GM21447 (cell line): ENCODE measurements around the gene ANKZF1.

Experiments
- ATAC-seq: cut with Tn5 transposase; IDR thresholded peaks from one replicate; pipeline ENCODE4 v1.9.1; 2021; ENCODE audit not compliant: unreplicated experiment

Gene ANKZF1

DNA sequence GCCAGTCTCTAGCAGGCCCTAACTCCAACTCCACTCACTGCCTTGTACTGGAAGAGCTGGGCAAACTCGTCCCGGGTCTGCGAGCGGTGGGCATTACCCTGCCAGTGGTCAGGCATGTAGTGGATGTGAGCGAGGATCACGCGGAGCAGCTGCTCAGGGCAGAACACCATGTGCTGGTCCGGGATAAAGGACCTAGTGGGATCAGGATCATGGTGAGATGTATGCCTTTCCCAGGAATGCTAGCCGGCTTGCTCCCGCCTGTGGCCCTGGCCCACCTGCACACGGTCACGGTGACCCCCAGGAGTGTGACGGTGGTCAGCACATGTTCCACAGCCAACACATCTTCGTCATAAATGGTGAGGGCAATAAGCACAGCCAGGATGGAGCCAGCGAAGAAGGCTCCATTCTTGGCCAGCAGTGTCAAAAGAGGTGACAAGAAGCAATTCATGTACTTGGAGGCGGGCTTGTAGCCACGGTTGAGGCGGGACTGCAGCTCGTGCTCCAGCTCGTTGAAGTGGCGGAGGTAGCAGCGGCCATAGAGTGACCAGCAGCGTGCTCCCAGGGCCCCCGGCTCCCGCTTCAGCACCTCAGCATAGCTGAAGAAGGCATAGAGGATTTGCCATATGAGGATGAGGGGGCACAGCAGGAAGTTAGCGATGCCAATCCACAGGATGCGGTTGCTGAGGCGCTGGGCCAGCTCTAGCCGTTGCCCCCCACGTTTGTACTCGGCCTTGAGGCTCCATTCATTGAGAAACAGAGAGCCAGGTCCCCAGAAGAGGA is 5.6 kb upstream of the ANKZF1 start:
- ATAC-seq = no peak

DNA sequence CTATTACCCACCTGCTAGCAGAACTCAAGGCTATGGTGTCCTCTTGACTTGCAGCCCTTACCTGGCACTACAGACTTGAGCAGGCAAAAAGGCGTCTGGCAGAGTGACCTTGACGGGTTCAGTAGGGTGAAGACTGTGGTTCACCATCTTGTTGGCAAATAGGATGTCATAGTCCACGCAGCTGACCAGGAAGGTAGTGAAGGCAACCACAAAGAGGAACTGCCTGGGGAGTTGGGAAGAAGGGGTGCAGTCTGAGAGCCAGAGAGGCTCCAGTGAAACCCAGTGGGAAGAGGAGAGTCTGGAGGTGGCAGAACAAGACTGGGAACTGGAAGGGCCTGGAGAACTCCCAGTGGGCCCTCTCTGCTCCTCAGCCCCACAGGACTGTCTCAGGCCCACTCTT is 4.3 kb upstream of the ANKZF1 start:
- ATAC-seq = no peak

GRCh38 chr2:219228041-219228910 is 1.3 kb upstream of the ANKZF1 start:
- ATAC-seq = no peak

DNA sequence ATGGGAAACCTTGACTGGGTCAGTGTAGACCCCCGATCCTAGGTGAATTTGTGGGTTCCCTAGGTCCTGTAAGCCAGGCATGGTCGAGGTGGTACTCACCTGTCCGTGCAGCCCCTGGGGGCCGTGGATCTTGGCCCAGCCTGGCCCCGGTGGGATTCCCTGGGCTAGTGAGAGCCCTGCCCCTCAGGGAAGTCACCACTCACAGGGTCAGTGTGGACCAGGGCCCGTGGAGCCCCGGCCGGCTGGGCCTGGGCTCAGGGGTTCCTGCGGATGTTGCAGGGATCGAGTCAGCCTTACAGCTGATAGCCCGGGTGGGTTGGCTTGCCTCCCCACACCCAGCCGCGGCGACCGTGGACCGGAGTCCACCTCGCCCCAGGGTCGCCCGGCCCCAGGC is 698 bp upstream of the ANKZF1 start:
- ATAC-seq = peak; percentile 1

DNA sequence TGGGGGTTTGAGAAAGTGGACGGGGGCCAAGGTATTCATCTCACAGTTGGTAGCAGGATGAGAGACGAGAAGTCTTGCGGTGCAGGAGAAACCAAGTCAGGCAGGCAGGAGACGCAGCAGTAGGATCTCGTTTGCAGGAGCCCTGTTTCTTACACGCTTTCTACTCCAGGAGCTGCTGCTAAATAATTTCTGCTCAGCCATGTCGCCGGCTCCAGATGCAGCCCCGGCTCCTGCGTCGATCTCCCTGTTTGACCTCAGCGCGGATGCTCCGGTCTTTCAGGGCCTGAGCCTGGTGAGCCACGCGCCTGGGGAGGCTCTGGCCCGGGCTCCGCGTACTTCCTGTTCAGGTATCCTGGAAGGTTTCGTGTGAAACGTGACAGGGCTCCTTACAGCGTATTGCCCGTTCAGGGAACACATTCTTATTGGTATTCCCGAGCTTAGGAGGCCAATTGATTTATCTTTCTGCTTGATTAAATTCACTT is 494 bp downstream of the ANKZF1 start:
- ATAC-seq = no peak

- no peak for ATAC-seq
These were observed 4.7 kb downstream of the ANKZF1 start for GRCh38 chr2:219234331-219234730.

DNA sequence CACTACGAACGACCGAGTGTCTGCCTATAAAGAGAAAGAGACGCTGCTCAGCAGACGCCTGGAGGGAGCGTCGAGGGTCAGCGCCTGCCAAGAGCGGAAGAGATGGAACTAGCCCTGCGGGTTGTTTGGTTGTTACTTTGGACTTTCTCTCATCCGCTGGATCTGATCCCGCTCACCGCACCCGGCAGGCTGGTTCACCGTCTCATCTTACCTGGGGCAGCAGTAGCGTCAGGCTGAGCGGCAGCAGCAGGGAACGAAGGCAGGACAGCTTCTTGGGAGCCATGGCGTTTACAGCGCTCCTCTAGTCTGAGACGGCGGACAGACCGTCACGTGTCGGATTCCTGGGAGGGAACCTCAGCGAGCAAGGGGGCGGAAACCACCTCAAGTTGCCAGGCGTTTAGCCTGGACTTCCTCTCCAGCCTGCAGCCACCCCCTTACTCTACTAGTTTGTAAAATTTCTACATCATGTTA is 13.7 kb downstream of the ANKZF1 start:
- ATAC-seq = no peak

DNA sequence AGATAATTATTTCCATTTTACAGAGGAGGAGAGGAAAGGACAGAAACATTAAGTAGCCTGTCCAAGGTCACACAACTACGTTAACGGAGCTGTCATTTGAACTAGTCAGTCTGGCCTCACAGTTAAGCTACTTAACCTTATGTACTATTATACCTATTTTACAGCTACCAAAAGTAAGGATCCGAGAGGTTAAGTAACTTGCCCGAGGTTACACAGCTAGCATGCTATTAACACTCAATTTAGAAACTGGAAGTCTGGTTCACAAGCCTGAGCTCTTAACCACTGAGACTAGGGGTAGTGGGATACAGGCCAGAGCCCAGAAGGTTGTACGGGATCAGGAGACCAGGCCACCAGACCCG is 15.2 kb downstream of the ANKZF1 start:
- no peak for ATAC-seq

DNA sequence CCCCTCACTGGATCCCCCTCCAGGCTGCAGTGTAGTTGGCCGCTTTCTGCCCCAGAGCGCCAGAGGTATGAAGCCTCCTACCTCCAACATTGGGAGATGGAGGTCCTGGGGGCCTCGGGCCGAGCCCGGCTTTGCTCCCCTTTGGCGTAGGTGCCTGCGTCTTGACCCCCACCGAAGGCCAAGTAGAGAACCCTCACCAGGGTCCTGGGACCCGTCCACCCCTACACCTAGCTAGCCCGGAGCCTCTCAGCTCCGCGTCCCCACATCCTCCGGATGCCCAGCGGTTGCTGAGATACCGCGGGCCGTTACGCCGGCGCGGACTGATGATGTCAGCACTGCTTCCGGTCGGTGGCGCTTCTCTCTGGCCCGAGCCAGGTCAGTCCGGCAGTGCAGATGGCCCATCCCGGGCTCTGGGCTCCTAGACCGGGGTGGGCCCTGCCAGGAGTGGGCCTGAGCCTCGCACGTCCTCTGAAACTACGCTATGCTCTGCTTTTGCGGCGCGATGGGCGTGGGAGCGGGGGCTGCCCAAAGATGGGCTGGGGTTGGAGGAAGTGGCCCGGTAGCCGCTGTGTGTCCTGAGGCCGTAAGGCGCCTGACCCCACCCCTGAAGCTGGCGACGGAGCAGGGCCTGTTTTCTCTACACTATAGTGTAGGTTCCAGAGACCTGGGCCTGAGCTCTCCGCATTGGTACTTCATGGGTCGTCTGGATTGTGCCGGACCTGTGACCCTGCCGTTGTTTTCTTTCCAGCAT is 15.7 kb downstream of the ANKZF1 start, which contains the start of the genes GLB1L and STK16:
GLB1L (minus strand) TSS at position 297 of the 751 bp plus-strand sequence. CDS start 1,871 bp downstream, outside the sequence.
STK16 (plus strand) TSS at position 332 of the 751 bp plus-strand sequence. CDS start 521 bp downstream, outside the sequence.
- ATAC-seq = peak; percentile 47

DNA sequence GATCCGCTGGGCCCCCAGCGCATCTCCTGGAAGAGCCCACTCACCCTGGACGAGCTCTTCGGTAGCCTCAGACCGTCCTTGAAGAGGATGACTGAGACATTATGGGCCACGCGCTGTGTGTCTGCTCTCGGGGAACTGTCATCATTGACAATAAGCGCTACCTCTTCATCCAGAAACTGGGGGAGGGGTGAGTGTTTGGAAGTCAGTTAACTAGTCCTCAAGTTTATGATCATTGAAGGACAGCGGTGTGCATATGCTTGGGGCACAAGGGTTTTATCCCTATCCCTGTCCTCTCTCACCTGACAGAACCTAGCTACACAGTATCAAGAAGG is 16.3 kb downstream of the ANKZF1 start:
- no peak for ATAC-seq

DNA sequence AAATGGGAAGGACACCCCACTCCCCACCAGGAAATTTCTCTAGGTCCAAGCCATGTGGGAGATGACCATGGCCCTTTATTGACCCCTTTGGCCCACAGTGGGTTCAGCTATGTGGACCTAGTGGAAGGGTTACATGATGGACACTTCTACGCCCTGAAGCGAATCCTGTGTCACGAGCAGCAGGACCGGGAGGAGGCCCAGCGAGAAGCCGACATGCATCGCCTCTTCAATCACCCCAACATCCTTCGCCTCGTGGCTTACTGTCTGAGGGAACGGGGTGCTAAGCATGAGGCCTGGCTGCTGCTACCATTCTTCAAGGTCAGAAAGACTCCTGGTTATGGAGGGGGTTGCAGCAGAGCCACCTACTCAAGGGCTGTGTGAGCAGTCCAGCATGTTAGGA is 17.0 kb downstream of the ANKZF1 start:
- no peak for ATAC-seq

GRCh38 chr2:219247678-219248642 is 18.4 kb downstream of the ANKZF1 start:
- no peak for ATAC-seq

GRCh38 chr2:219248845-219249202 is 19.2 kb downstream of the ANKZF1 start:
- no peak for ATAC-seq

- peak; percentile 45 for ATAC-seq
These were observed 19.8 kb downstream of the ANKZF1 start for GRCh38 chr2:219249203-219249980.

- no peak for ATAC-seq
These were observed 20.6 kb downstream of the ANKZF1 start for GRCh38 chr2:219250049-219250781.

GRCh38 chr2:219251656-219252055 is 22.1 kb downstream of the ANKZF1 start:
- no peak for ATAC-seq

- no peak for ATAC-seq
These were observed 22.5 kb downstream of the ANKZF1 start for GRCh38 chr2:219252084-219252483.

- no peak for ATAC-seq
These were observed 22.9 kb downstream of the ANKZF1 start for GRCh38 chr2:219252570-219252899.
